IPS-11a (cell line): ENCODE data around the gene NID2.
A peak's percentile ranks its signal among the peaks of the same experiment; 100 is the strongest.

ENCODE experiments used
- H3K4me3 ChIP-seq: one replicate; pipeline ENCODE4 v1.5.1; 2013; ENCODE audit warnings: low read depth, low read length, control low read depth

NID2 gene

GRCh38 chr14:52068615-52069306, at the start of gene NID2:
Gene NID2, minus strand, starts transcription at chr14:52069059. Its CDS starts 65 bp downstream, at chr14:52068994.
- H3K4me3 ChIP-seq = peak within 1 kb of the TSS; percentile 63

- no peak overlapping the region for H3K4me3 ChIP-seq
Observed at GRCh38 chr14:52117111-52117832, 48.4 kb upstream of the NID2 start.

- H3K4me3 ChIP-seq = no peak overlapping the region
Observed at GRCh38 chr14:52115286-52115685, 46.4 kb upstream of the NID2 start.

GRCh38 chr14:52112336-52113018, 43.6 kb upstream of the NID2 start:
- H3K4me3 ChIP-seq = no peak overlapping the region

- H3K4me3 ChIP-seq = no peak overlapping the region
Observed at GRCh38 chr14:52111583-52111982, 42.7 kb upstream of the NID2 start.

- H3K4me3 ChIP-seq = no peak overlapping the region
Observed at GRCh38 chr14:52110441-52111086, 41.7 kb upstream of the NID2 start.

GRCh38 chr14:52108823-52109222, 40.0 kb upstream of the NID2 start:
- H3K4me3 ChIP-seq = no peak overlapping the region

- no peak overlapping the region for H3K4me3 ChIP-seq
Observed at GRCh38 chr14:52106840-52107239, 38.0 kb upstream of the NID2 start.

GRCh38 chr14:52103416-52103815, 34.6 kb upstream of the NID2 start:
- no peak overlapping the region for H3K4me3 ChIP-seq

GRCh38 chr14:52095794-52096193, 26.9 kb upstream of the NID2 start:
- H3K4me3 ChIP-seq = no peak overlapping the region

GRCh38 chr14:52095336-52095735, 26.5 kb upstream of the NID2 start:
- H3K4me3 ChIP-seq = no peak overlapping the region

- H3K4me3 ChIP-seq = no peak overlapping the region
Observed at GRCh38 chr14:52094546-52095271, 25.9 kb upstream of the NID2 start.

GRCh38 chr14:52091928-52092327, 23.1 kb upstream of the NID2 start:
- no peak overlapping the region for H3K4me3 ChIP-seq

- no peak overlapping the region for H3K4me3 ChIP-seq
Observed at GRCh38 chr14:52090936-52091335, 22.1 kb upstream of the NID2 start.

- H3K4me3 ChIP-seq = no peak overlapping the region
Observed at GRCh38 chr14:52089218-52089617, 20.4 kb upstream of the NID2 start.

GRCh38 chr14:52086711-52087110, 17.9 kb upstream of the NID2 start:
- H3K4me3 ChIP-seq = no peak overlapping the region

- no peak overlapping the region for H3K4me3 ChIP-seq
Observed at GRCh38 chr14:52082903-52083302, 14.0 kb upstream of the NID2 start.

- no peak overlapping the region for H3K4me3 ChIP-seq
Observed at GRCh38 chr14:52081964-52082363, 13.1 kb upstream of the NID2 start.

GRCh38 chr14:52080808-52081755, 12.2 kb upstream of the NID2 start:
- H3K4me3 ChIP-seq = no peak overlapping the region
